Stomach (tissue), 9 donors: ENCODE measurements around the gene UBXN6. TPM values are rescaled to one million over a fixed set of nuclear protein-coding genes. Genes with fewer than 3 reads are reported as not detected.

Experiments used
- DNase-seq, 2 donors: peaks; one replicate each; pipeline versions ENCODE4 v3.0.0 to v3.0.0-alpha.2; 2013 to 2019
- H3K27ac ChIP-seq, 5 donors: fragments of 200-600 bp in 4 of 5; sonication (generic) in 4 of 5; one replicate each; pipeline ENCODE4 v1.5.1; 2013 to 2019; ENCODE audit warnings: mild to moderate bottlenecking in 1 of 5, moderate library complexity in 1 of 5
- H3K27me3 ChIP-seq, 3 donors: fragments of 200-600 bp; sonication (generic); one replicate each; pipeline ENCODE4 v1.5.1; 2017 to 2019; ENCODE audit warnings: mixed run types in 1 of 3
- H3K36me3 ChIP-seq, 4 donors: fragments of 200-600 bp; sonication (generic); 1 replicate in 3 of 4; 2 replicates in 1 of 4; pipeline ENCODE4 v1.5.1; 2016 to 2019
- H3K4me1 ChIP-seq, 4 donors: fragments of 200-600 bp; sonication (generic); one replicate each; pipeline ENCODE4 v1.5.1; 2016 to 2019
- H3K4me3 ChIP-seq, 4 donors: fragments of 200-600 bp; sonication (generic) in 3 of 4; one replicate each; pipeline ENCODE4 v1.5.1; 2016 to 2019; ENCODE audit warnings: mild to moderate bottlenecking in 1 of 4
- H3K9me3 ChIP-seq, 4 donors: fragments of 200-600 bp; sonication (generic); one replicate each; pipeline ENCODE4 v1.5.1; 2016 to 2019
- EP300 ChIP-seq: sonication (generic); formaldehyde crosslinking; IDR thresholded peaks from one replicate; pipeline ENCODE4 v1.6.1; 2017; ENCODE audit warnings: antibody characterized with exemption
- POLR2A ChIP-seq, 4 donors: fragments of 450-650 bp; IDR thresholded peaks; one replicate each; pipeline ENCODE4 v1.6.1; 2016; ENCODE audit warnings: antibody characterized with exemption in 4 of 4, control low read depth in 2 of 4, mild to moderate bottlenecking in 1 of 4, moderate library complexity in 1 of 4
- POLR2AphosphoS5 ChIP-seq, 3 donors: sonication (generic); formaldehyde crosslinking; IDR thresholded peaks; one replicate each; pipeline ENCODE4 v1.6.1; 2016; ENCODE audit warnings: antibody characterized with exemption in 3 of 3
- WGBS, 5 donors: extraction: QIAGEN DNeasy Blood & Tissue Kit in 3 of 5; methylation state at CpG; one replicate each; pipeline versions ENCODE4 v1.1.5 to v1.1.7; 2013 to 2018; 5-methylcytosine and 5-hydroxymethylcytosine counted together
- intact Hi-C: fragments of 100-400 bp; cut with DNase I; formaldehyde crosslinking; loops from one replicate; pipeline ENCODE4 v1.15.1; 2023; ENCODE audit warnings: low total_unique reads
- polyA plus RNA-seq, 3 donors: library from polyadenylated mRNA; stranded (reverse); fragments of 200-250 nt; gene quantifications; one replicate each; pipeline ENCODE4 v1.2.3, GENCODE V29; 2013
- total RNA-seq, 5 donors: library from RNA; depleted of rRNA; stranded (reverse); fragments of >200 nt; gene quantifications; one replicate each; pipeline versions ENCODE4 v1.1.0 to v1.2.3, GENCODE V29; 2014 to 2016
- TF ChIP-seq, protein P1 (sequence below), 7 experiments: fragments of 450-650 bp in 4 of 7; fragments of 200-600 bp in 3 of 7; sonication (generic) in 3 of 7; IDR thresholded peaks; one replicate each; pipeline ENCODE4 v1.5.1; 2016 to 2019; ENCODE audit warnings: antibody characterized with exemption in 7 of 7, control low read depth in 2 of 7, mild to moderate bottlenecking in 1 of 7
- donor health status: healthy with polysubstance abuse.
- donor health status: Bipolar disorder and iron deficiency.
- donor health status: healthy.

UBXN6 gene
- total and polyA plus RNA-seq, 8 donors = 19.3 to 208 (median 93.4) TPM

DNA sequence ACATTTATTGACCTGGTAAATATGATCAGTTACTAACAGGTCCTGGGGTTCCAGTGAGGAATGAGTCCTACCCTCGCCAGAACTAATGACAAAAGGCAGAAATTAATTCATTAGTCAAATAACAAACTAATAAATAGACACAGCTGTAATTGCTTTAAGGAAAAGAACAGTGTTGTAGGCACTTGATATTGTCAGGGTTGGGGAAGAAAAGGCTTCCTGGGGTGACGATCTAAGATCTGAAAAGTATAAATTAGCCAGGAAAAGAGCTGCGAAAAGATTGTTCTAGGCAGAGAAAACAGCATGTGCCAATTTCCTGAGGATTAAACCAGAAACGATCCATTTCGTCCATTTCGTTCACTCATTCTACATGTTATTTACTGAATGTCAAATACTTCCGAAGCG lies 55.8 kb downstream of the UBXN6 start:
- Histone ChIP-seq H3K36me3 (peaks cover 0 to 18% (median under 1%) of the 10 kb centered on the region in 4 donors), H3K27me3 (no peaks in the 10 kb centered on the region), H3K27ac (peak overlapping the region; percentile 66 to 100 (median 96)), H3K4me1 (peaks cover 41 to 57% (median 50%) of the 10 kb centered on the region in 4 donors), H3K4me3 (peak overlapping the region; percentile 71 to 94 (median 79)), H3K9me3 (no peaks in the 10 kb centered on the region)
- 0 to 2% (median 1%) methylated on average over 8 of the region's 8 CpGs for WGBS, 5 donors
- intact Hi-C loops = no loop called here
- peak in 1 of 2 donors; percentile 23 for DNase-seq
- no peak for TF ChIP-seq POLR2A (IDR thresholded peaks at IDR 0.05)
- TF ChIP-seq EP300 = no peak
- TF ChIP-seq POLR2AphosphoS5 (IDR thresholded peaks at IDR 0.05) = no peak
- TF ChIP-seq, protein P1, sequence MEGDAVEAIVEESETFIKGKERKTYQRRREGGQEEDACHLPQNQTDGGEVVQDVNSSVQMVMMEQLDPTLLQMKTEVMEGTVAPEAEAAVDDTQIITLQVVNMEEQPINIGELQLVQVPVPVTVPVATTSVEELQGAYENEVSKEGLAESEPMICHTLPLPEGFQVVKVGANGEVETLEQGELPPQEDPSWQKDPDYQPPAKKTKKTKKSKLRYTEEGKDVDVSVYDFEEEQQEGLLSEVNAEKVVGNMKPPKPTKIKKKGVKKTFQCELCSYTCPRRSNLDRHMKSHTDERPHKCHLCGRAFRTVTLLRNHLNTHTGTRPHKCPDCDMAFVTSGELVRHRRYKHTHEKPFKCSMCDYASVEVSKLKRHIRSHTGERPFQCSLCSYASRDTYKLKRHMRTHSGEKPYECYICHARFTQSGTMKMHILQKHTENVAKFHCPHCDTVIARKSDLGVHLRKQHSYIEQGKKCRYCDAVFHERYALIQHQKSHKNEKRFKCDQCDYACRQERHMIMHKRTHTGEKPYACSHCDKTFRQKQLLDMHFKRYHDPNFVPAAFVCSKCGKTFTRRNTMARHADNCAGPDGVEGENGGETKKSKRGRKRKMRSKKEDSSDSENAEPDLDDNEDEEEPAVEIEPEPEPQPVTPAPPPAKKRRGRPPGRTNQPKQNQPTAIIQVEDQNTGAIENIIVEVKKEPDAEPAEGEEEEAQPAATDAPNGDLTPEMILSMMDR (IDR thresholded peaks at IDR 0.05) = no peak

DNA sequence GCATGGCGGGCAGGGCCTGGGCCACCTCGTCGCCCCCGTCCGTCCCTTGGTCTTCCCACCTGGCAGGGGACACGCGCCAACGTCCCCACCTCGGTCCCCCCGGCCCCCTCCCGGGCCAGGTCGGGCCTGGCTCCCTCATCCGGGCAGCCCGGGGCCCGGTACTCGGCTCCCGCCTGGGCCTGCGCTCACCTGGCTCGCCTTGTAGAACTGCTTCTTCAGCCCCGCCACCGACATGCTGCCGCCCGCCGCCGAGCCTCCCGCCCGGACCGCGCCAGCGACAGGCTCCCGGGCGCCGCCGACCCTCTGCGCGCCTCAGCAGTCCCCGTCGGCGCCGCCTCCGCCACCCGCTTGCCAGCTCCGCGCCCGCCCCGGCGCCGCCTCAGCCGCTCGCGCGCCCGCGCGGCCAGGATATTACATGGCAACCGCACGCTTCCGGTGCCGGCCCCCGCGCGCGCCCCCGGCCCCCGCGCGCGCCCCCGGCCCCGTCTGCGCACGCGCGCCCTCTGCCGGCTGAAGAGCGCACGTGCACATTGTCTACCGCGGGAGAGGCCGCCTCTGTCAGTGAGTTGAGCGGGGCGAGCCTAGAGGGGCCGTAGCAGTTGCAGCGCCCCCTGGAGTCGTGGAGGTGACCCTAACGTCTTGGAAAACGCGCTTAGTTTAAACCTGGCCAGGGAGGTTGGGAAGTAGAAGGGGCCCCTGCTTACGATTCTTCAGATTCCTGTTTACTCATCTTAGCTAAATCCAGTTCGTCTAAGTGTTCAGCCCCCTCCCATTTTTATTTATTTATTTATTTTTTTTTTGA lies 57.3 kb downstream of the UBXN6 start, which contains the start of gene SH3GL1:
Gene SH3GL1, minus strand, starts transcription at position 413 of the 802 bp plus-strand sequence. Its CDS starts 179 bp downstream, at position 234.
- 1% methylated on average over 54 to 90 of the region's 90 CpGs for WGBS, 5 donors
- peak; percentile 96 to 97 for DNase-seq
- intact Hi-C loops = no loop called here
- no peaks in the 10 kb centered on the region for H3K27me3 ChIP-seq
- peak within 1 kb of the TSS; percentile 80 to 99 (median 95) for H3K4me3 ChIP-seq
- H3K4me1 ChIP-seq = peaks cover 41 to 72% (median 58%) of the 10 kb centered on the region in 4 donors
- TF ChIP-seq, protein P1 (IDR thresholded peaks at IDR 0.05) = peak in 5 of 7 experiments; percentile 85 to 98 (median 97)
- TF ChIP-seq POLR2A (IDR thresholded peaks at IDR 0.05) = no peak
- TF ChIP-seq POLR2AphosphoS5 (IDR thresholded peaks at IDR 0.05) = peak; percentile 68 to 89 (median 75)
- TF ChIP-seq EP300 = no peak
- H3K27ac ChIP-seq = peak within 1 kb of the TSS; percentile 96 to 100 (median 96)
- H3K36me3 ChIP-seq = peaks cover 8 to 32% (median 13%) of the 10 kb centered on the region in 4 donors
- H3K9me3 ChIP-seq = no peaks in the 10 kb centered on the region

DNA sequence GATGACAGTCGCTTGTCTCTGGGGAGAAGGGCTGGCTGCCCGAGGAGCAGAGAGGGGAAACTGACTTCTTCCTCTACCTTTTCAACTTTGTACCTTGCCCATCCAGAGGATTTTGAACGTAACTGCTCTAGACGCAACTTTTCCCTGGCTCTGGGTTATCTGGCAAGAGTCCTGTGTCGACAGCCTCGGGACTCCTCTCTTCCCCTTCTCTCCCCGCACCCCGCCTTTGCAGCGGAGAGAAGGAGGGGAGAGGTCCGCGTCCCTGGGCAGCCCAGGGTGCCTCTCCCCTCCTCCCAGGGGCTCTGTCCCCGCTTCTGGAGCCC lies 57.8 kb downstream of the UBXN6 start:
- Histone ChIP-seq H3K27me3 (no peaks in the 10 kb centered on the region), H3K9me3 (no peaks in the 10 kb centered on the region), H3K27ac (peak overlapping the region; percentile 95 to 100 (median 96)), H3K36me3 (peaks cover 14 to 37% (median 19%) of the 10 kb centered on the region in 4 donors), H3K4me1 (peaks cover 44 to 77% (median 64%) of the 10 kb centered on the region in 4 donors), H3K4me3 (peak overlapping the region; percentile 80 to 99 (median 95))
- intact Hi-C loops = no loop called here
- no peak for TF ChIP-seq POLR2A (IDR thresholded peaks at IDR 0.05)
- no peak for TF ChIP-seq EP300
- no peak for TF ChIP-seq POLR2AphosphoS5 (IDR thresholded peaks at IDR 0.05)
- TF ChIP-seq, protein P1 (IDR thresholded peaks at IDR 0.05) = no peak
- DNase-seq = peak in 1 of 2 donors; percentile 72
- 0 to 1% (median 1%) methylated on average over 8 to 12 of the region's 12 CpGs for WGBS, 5 donors

DNA sequence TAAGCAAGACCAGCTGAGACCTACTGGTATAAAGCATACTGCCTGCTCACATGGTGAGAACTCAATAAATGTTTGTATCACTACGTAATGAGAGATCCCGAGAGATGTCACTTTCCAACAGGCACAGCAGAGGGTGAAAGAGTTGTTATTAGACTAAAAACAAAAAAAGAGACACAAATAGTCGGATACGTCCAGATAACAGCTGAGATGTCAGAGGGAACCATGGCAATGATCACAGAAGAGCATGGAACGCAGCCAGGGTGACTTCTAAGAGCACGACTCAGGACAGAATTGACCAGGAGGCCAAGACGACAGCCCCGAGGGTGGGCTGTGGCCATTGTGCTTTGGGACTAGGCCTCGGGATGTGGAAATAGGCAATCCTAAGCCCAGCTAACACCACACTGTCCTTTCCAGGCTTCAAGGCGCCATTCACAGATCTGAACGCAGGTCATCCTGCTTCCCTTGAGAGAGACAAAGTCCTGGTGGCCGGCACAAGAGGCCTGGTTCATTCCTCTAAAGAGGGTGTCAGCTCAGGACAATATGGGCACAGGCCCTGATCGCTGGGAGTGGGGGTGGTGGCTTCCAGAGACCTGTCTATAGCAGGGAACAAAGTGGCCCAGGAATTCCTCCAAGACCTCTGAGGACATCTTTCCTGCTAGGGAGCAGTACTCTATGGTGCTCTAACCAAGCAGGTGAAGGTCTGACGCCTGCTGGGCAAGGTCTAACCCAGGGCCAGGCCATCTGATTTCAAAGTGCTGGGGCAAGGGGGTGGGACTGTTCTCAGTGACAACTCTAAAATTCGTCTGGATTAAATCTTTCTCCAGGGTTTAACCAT lies 60.4 kb downstream of the UBXN6 start:
- Histone ChIP-seq H3K4me3 (no peak overlapping the region), H3K27me3 (no peaks in the 10 kb centered on the region), H3K4me1 (peaks cover 60 to 91% (median 78%) of the 10 kb centered on the region in 4 donors), H3K9me3 (no peaks in the 10 kb centered on the region), H3K27ac (peak overlapping the region in 2 of 5 donors; percentile 38 to 47), H3K36me3 (peaks cover 15 to 40% (median 22%) of the 10 kb centered on the region in 4 donors)
- no peak for TF ChIP-seq POLR2A (IDR thresholded peaks at IDR 0.05)
- TF ChIP-seq, protein P1 (IDR thresholded peaks at IDR 0.05) = no peak
- no peak for DNase-seq
- intact Hi-C loops = no loop called here
- WGBS, 5 donors = 62 to 76% (median 74%) methylated on average over 14 to 15 of the region's 15 CpGs
